H9 (cell line): ENCODE measurements around the gene E2F4. TPM values are rescaled to one million over a fixed set of nuclear protein-coding genes. Genes with fewer than 3 reads are reported as not detected.

Experiments used
- DNase-seq: peaks from one replicate; pipeline ENCODE4 v3.0.0-alpha.2; 2017
- H2AFZ ChIP-seq: one replicate; pipeline ENCODE4 v1.6.1; 2013; ENCODE audit warnings: mild to moderate bottlenecking, low read length, control low read depth, moderate library complexity
- H2AK5ac ChIP-seq: 2 replicates; pipeline ENCODE4 v1.6.1; 2013; ENCODE audit warnings: low read length, control low read depth, mixed read lengths; ENCODE audit not compliant: insufficient read length
- H2BK120ac ChIP-seq: one replicate; pipeline ENCODE4 v1.6.1; 2013; ENCODE audit warnings: low read depth, mild to moderate bottlenecking, low read length, control low read depth, inconsistent platforms; ENCODE audit not compliant: poor library complexity, severe bottlenecking
- H2BK12ac ChIP-seq: 2 replicates; pipeline ENCODE4 v1.6.1; 2013; ENCODE audit warnings: low read length, control low read depth, mixed read lengths, low read depth; ENCODE audit not compliant: insufficient read length
- H2BK15ac ChIP-seq: 2 replicates; pipeline ENCODE4 v1.6.1; 2013; ENCODE audit warnings: low read depth, low read length, control low read depth
- H2BK20ac ChIP-seq: one replicate; pipeline ENCODE4 v1.6.1; 2013; ENCODE audit warnings: low read depth, mild to moderate bottlenecking, low read length, control low read depth, inconsistent platforms; ENCODE audit not compliant: poor library complexity, severe bottlenecking
- H2BK5ac ChIP-seq: 2 replicates; pipeline ENCODE4 v1.6.1; 2013; ENCODE audit warnings: low read length, control low read depth, mixed read lengths; ENCODE audit not compliant: insufficient read length
- H3K14ac ChIP-seq: 2 replicates; pipeline ENCODE4 v1.6.1; 2013; ENCODE audit warnings: low read length, control low read depth; ENCODE audit not compliant: insufficient read depth
- H3K18ac ChIP-seq: 2 replicates; pipeline ENCODE4 v1.6.1; 2013; ENCODE audit warnings: low read depth, mild to moderate bottlenecking, mixed read lengths, low read length, control low read depth; ENCODE audit not compliant: insufficient read length
- H3K23ac ChIP-seq: 2 replicates; pipeline ENCODE4 v1.6.1; 2013; ENCODE audit warnings: low read length, control low read depth, mixed read lengths, low read depth; ENCODE audit not compliant: insufficient read length
- H3K23me2 ChIP-seq: 2 replicates; pipeline ENCODE4 v1.6.1; 2013; ENCODE audit warnings: low read depth, mild to moderate bottlenecking, mixed read lengths, low read length, control low read depth; ENCODE audit not compliant: insufficient read length, poor library complexity, severe bottlenecking
- H3K27ac ChIP-seq: 2 replicates; pipeline ENCODE4 v1.5.1; 2013; ENCODE audit warnings: low read length, control low read depth, mixed read lengths, low read depth; ENCODE audit not compliant: insufficient read length
- H3K27me3 ChIP-seq: 2 replicates; pipeline ENCODE4 v1.6.1; 2013; ENCODE audit warnings: low read length, control low read depth, inconsistent platforms; ENCODE audit not compliant: insufficient read depth
- H3K4ac ChIP-seq: 2 replicates; pipeline ENCODE4 v1.6.1; 2013; ENCODE audit warnings: low read depth, mild to moderate bottlenecking, control low read depth, inconsistent platforms, low read length, moderate library complexity
- H3K4me1 ChIP-seq: 2 replicates; pipeline ENCODE4 v1.6.1; 2013; ENCODE audit warnings: low read length, control low read depth, inconsistent platforms; ENCODE audit not compliant: insufficient read depth
- H3K4me2 ChIP-seq: 2 replicates; pipeline ENCODE4 v1.6.1; 2013; ENCODE audit warnings: low read length, control low read depth, mixed read lengths; ENCODE audit not compliant: insufficient read length, insufficient read depth
- H3K56ac ChIP-seq: 2 replicates; pipeline ENCODE4 v1.6.1; 2013; ENCODE audit warnings: low read depth, mild to moderate bottlenecking, mixed read lengths, low read length, control low read depth; ENCODE audit not compliant: insufficient read length
- H3K79me1 ChIP-seq: 2 replicates; pipeline ENCODE4 v1.6.1; 2013; ENCODE audit warnings: low read depth, mild to moderate bottlenecking, moderate library complexity, low read length, control low read depth, inconsistent platforms; ENCODE audit not compliant: insufficient read depth, poor library complexity, severe bottlenecking
- H3K79me2 ChIP-seq: 2 replicates; pipeline ENCODE4 v1.6.1; 2013; ENCODE audit warnings: low read length, control low read depth, inconsistent platforms; ENCODE audit not compliant: insufficient read depth
- H3K9ac ChIP-seq: 2 replicates; pipeline ENCODE4 v1.6.1; 2013; ENCODE audit warnings: low read length, control low read depth, mixed read lengths; ENCODE audit not compliant: insufficient read length; ENCODE audit errors: extremely low read depth
- H3K9me3 ChIP-seq: one replicate; pipeline ENCODE4 v1.6.1; 2013; ENCODE audit warnings: low read depth, low read length, inconsistent platforms; ENCODE audit not compliant: control insufficient read depth
- H3T11ph ChIP-seq: one replicate; pipeline ENCODE4 v1.6.1; 2013; ENCODE audit warnings: mild to moderate bottlenecking, low read length, control low read depth, inconsistent platforms
- H4K20me1 ChIP-seq: one replicate; pipeline ENCODE4 v1.6.1; 2013; ENCODE audit not compliant: control insufficient read depth, insufficient read length, insufficient read depth
- H4K5ac ChIP-seq: 2 replicates; pipeline ENCODE4 v1.6.1; 2013; ENCODE audit warnings: low read depth, mild to moderate bottlenecking, mixed read lengths, low read length, control low read depth; ENCODE audit not compliant: insufficient read length
- H4K8ac ChIP-seq: replicated peaks from 2 replicates; pipeline ENCODE4 v1.6.1; 2013; ENCODE audit warnings: low read length, control low read depth, mixed read lengths, low read depth; ENCODE audit not compliant: insufficient read length
- H4K91ac ChIP-seq: 2 replicates; pipeline ENCODE4 v1.6.1; 2013; ENCODE audit warnings: low read depth, mild to moderate bottlenecking, moderate library complexity, mixed read lengths, low read length, control low read depth; ENCODE audit not compliant: insufficient read length
- H3K27ac Mint-ChIP-seq, 3 experiments: 2 replicates in 2 of 3; 3 replicates in 1 of 3; pipeline ENCODE4 v1.8.0; 2020 to 2021; ENCODE audit warnings: mixed read lengths in 3 of 3, mild to moderate bottlenecking in 1 of 3, moderate library complexity in 1 of 3
- H3K27me3 Mint-ChIP-seq: 2 replicates; pipeline ENCODE4 v1.8.0; 2021; ENCODE audit warnings: low read depth, mild to moderate bottlenecking, moderate library complexity, mixed read lengths
- H3K36me3 Mint-ChIP-seq, 3 experiments: 2 replicates in 2 of 3; 3 replicates in 1 of 3; pipeline ENCODE4 v1.8.0; 2020 to 2021; ENCODE audit warnings: low read depth in 3 of 3, mixed read lengths in 3 of 3; ENCODE audit not compliant: insufficient read depth in 1 of 3
- H3K4me1 Mint-ChIP-seq, 2 experiments: 2 replicates each; pipeline ENCODE4 v1.8.0; 2020; ENCODE audit warnings: mixed read lengths in 2 of 2
- H3K4me3 Mint-ChIP-seq, 2 experiments: 2 replicates in 1 of 2; 3 replicates in 1 of 2; pipeline ENCODE4 v1.8.0; 2020 to 2021; ENCODE audit warnings: mild to moderate bottlenecking in 2 of 2, mixed read lengths in 2 of 2, moderate library complexity in 1 of 2
- H3K9me3 Mint-ChIP-seq, 2 experiments: 2 replicates in 1 of 2; 3 replicates in 1 of 2; pipeline ENCODE4 v1.8.0; 2020; ENCODE audit warnings: mild to moderate bottlenecking in 2 of 2, mixed read lengths in 2 of 2, moderate library complexity in 1 of 2
- CTCF ChIP-seq: fragments of 200-600 bp; sonication (generic); conservative IDR thresholded peaks from 3 replicates; pipeline ENCODE4 v1.8.0; 2021; ENCODE audit warnings: antibody characterized with exemption, mild to moderate bottlenecking
- WGBS: extraction: QIAGEN DNeasy Blood & Tissue Kit; methylation state at CpG from one replicate; pipeline ENCODE4 v1.1.7; 2013; ENCODE audit warnings: missing lambda C conversion rate, low lambda C conversion rate, mixed read lengths; ENCODE audit not compliant: insufficient read length; ENCODE audit errors: extremely low coverage; 5-methylcytosine and 5-hydroxymethylcytosine counted together
- total RNA-seq: library from RNA; stranded (reverse); gene quantifications from 2 replicates; pipeline ENCODE4 v1.2.1, GENCODE V29; 2021

The E2F4 gene
- total RNA-seq, 1 experiment from 2014 or later, result 116 TPM

- H3K36me3 Mint-ChIP-seq, result peaks cover 0 to 2% (median 0%) of the 10 kb centered on the region in 3 experiments; a peak in 1 of 7 replicates
- Histone ChIP-seq H2BK12ac (no peak overlapping the region), H3K56ac (no peak overlapping the region), H2BK15ac (no peak overlapping the region), H2AFZ (no peak overlapping the region), H4K20me1 (no peaks in the 10 kb centered on the region), H3K79me1 (no peaks in the 10 kb centered on the region), H3K4ac (no peak overlapping the region), H3K14ac (no peak overlapping the region), H3K23ac (no peak overlapping the region), H4K91ac (no peak overlapping the region), H3T11ph (no peak overlapping the region), H3K27me3 (peaks cover 72% of the 10 kb centered on the region), H2BK5ac (no peak overlapping the region), H3K4me2 (peak overlapping the region; percentile 60), H3K18ac (no peak overlapping the region), H3K79me2 (no peaks in the 10 kb centered on the region), H3K23me2 (peaks cover 13% of the 10 kb centered on the region), H2BK120ac (no peak overlapping the region), H3K4me1 (peaks cover 5% of the 10 kb centered on the region; the same call in 1 of the 2 replicates), H3K9me3 (no peaks in the 10 kb centered on the region), H2AK5ac (no peak overlapping the region), H4K8ac (no peak overlapping the region), H4K5ac (no peak overlapping the region), H3K27ac (no peak overlapping the region), H3K9ac (no peak overlapping the region), H2BK20ac (no peak overlapping the region)
- peaks cover 36 to 62% of the 10 kb centered on the region in 2 experiments for H3K4me1 Mint-ChIP-seq
- peaks cover 92% of the 10 kb centered on the region for H3K27me3 Mint-ChIP-seq
- TF ChIP-seq CTCF, result no peak
- no peak overlapping the region for H3K27ac Mint-ChIP-seq
- H3K4me3 Mint-ChIP-seq, result peak overlapping the region; percentile 62 to 87
- DNase-seq, result peak; percentile 77
- H3K9me3 Mint-ChIP-seq, result peaks cover 0 to 3% of the 10 kb centered on the region in 2 experiments; a peak in 1 of 5 replicates
- WGBS, result no CpG with 5 or more reads among the region's 9 CpGs
Observed at GRCh38 chr16:67169011-67169451, 22.9 kb upstream of the E2F4 start.
